Activated CD8-positive, alpha-beta memory T cell treated with anti-CD3 and anti-CD28 coated beads, Interleukin-2, amount 50 U/mL, for 1 hour (primary cell): Measurements from ENCODE around the gene ZNF335.
"Not testable (repeated sequence)": the region's sequence is repeated elsewhere in the genome, so short reads cannot be mapped to it uniquely, and the experiment has no call there.

ENCODE experiments used
- DNase-seq: peaks from one replicate; pipeline ENCODE4 v3.0.0-alpha.2; 2020; ENCODE audit errors: extremely low read depth

The ZNF335 gene

GRCh38 chr20:45934046-45934585 is 37.9 kb downstream of the ZNF335 start:
- DNase-seq = no peak

GRCh38 chr20:45933266-45934045 is 38.5 kb downstream of the ZNF335 start:
- no peak for DNase-seq

GRCh38 chr20:45931680-45932079 is 40.3 kb downstream of the ZNF335 start:
- not testable (repeated sequence) for DNase-seq

GRCh38 chr20:45927071-45927878 is 44.7 kb downstream of the ZNF335 start:
- no peak for DNase-seq

GRCh38 chr20:45926731-45927070 is 45.3 kb downstream of the ZNF335 start:
- DNase-seq = no peak

GRCh38 chr20:45925821-45926506 is 46.0 kb downstream of the ZNF335 start:
- DNase-seq = no peak

GRCh38 chr20:45924391-45925261 is 47.4 kb downstream of the ZNF335 start:
- DNase-seq = no peak

- no peak for DNase-seq
Measured at GRCh38 chr20:45921337-45922189, 50.4 kb downstream of the ZNF335 start.

GRCh38 chr20:45920462-45921336 is 51.3 kb downstream of the ZNF335 start:
- DNase-seq = no peak

- DNase-seq = no peak
Measured at GRCh38 chr20:45919542-45920399, 52.2 kb downstream of the ZNF335 start.

- no peak for DNase-seq
Measured at GRCh38 chr20:45918779-45919537, 53.0 kb downstream of the ZNF335 start.

GRCh38 chr20:45918182-45918737 is 53.7 kb downstream of the ZNF335 start:
- no peak for DNase-seq

GRCh38 chr20:45917790-45918141 is 54.2 kb downstream of the ZNF335 start:
- no peak for DNase-seq

GRCh38 chr20:45913116-45913515 is 58.9 kb downstream of the ZNF335 start:
- no peak for DNase-seq

- DNase-seq = no peak
Measured at GRCh38 chr20:45912344-45912682, 59.7 kb downstream of the ZNF335 start.

- no peak for DNase-seq
Measured at GRCh38 chr20:45911486-45912343, 60.3 kb downstream of the ZNF335 start, which contains the start of gene PLTP. PLTP (minus strand) TSS chr20:45912155; CDS start chr20:45911452, 703 bp downstream.
